WTC11 (cell line): ENCODE results near the gene NEK6. TPM values are rescaled to one million over a fixed set of nuclear protein-coding genes. Genes with fewer than 3 reads are reported as not detected.

ENCODE experiments used
- ATAC-seq: fragments of 200-7000 bp; cut with Tn5 transposase; 2 replicates; pipeline ENCODE4 v1.10.0; 2021; ENCODE audit warnings: mild to moderate bottlenecking, moderate library complexity
- CTCF ChIA-PET: fragments of 300-600 bp; sonication (Branson Sonifier 250); formaldehyde crosslinking; loops from one replicate; lab custom pipeline; 2021; ENCODE audit warnings: antibody characterized with exemption; lab: Charles Lee
- POLR2A ChIA-PET: fragments of 350-600 bp; sonication (Branson Sonifier 250); formaldehyde crosslinking; loops from one replicate; lab custom pipeline; 2021; ENCODE audit warnings: antibody characterized with exemption; lab: Charles Lee
- DNase-seq: peaks from one replicate; pipeline ENCODE4 v3.0.0; 2021; ENCODE audit warnings: low spot score
- H3K27ac Mint-ChIP-seq: 2 replicates; pipeline ENCODE4 v1.8.0; 2021; ENCODE audit warnings: mixed read lengths
- H3K27me3 Mint-ChIP-seq: 2 replicates; pipeline ENCODE4 v1.8.0; 2021; ENCODE audit warnings: low read depth, mild to moderate bottlenecking, moderate library complexity, mixed read lengths
- H3K36me3 Mint-ChIP-seq: 2 replicates; pipeline ENCODE4 v1.8.0; 2021; ENCODE audit warnings: mixed read lengths
- H3K4me1 Mint-ChIP-seq: 2 replicates; pipeline ENCODE4 v1.8.0; 2022; ENCODE audit warnings: mixed read lengths
- H3K4me3 Mint-ChIP-seq: 2 replicates; pipeline ENCODE4 v1.8.0; 2021; ENCODE audit warnings: mild to moderate bottlenecking, moderate library complexity, mixed read lengths
- H3K9me3 Mint-ChIP-seq: 2 replicates; pipeline ENCODE4 v1.8.0; 2021; ENCODE audit warnings: mixed read lengths
- ATF3 ChIP-seq: sonication (generic); formaldehyde crosslinking; conservative IDR thresholded peaks from 2 replicates; pipeline ENCODE4 v1.8.1; 2022; ENCODE audit warnings: mild to moderate bottlenecking, missing genetic modification reagents
- CDX4 ChIP-seq: fragments of 250-450 bp; sonication (Bioruptor Pico); IDR thresholded peaks from 2 replicates; pipeline ENCODE4 v1.9.0; 2021; ENCODE audit warnings: moderate library complexity, mild to moderate bottlenecking, inconsistent platforms, borderline replicate concordance
- CTCF ChIP-seq: fragments of 200-600 bp; IDR thresholded peaks from 2 replicates; pipeline ENCODE4 v1.8.0; 2022; ENCODE audit warnings: antibody characterized with exemption
- E2F1 ChIP-seq: sonication (generic); formaldehyde crosslinking; IDR thresholded peaks from 2 replicates; pipeline ENCODE4 v1.8.0; 2022; ENCODE audit warnings: mild to moderate bottlenecking, missing genetic modification reagents
- GABPB1 ChIP-seq: sonication (generic); formaldehyde crosslinking; IDR thresholded peaks from 2 replicates; pipeline ENCODE4 v1.8.1; 2023; ENCODE audit warnings: mild to moderate bottlenecking, missing genetic modification reagents
- IRF1 ChIP-seq: sonication (generic); formaldehyde crosslinking; IDR thresholded peaks from 2 replicates; pipeline ENCODE4 v1.8.0; 2023; ENCODE audit warnings: missing genetic modification reagents
- IRF2 ChIP-seq: sonication (generic); formaldehyde crosslinking; IDR thresholded peaks from 2 replicates; pipeline ENCODE4 v1.8.0; 2022; ENCODE audit warnings: low read depth, missing genetic modification reagents, borderline replicate concordance
- KAT7 ChIP-seq: sonication (generic); formaldehyde crosslinking; IDR thresholded peaks from 2 replicates; pipeline ENCODE4 v1.8.1; 2023; ENCODE audit warnings: missing genetic modification reagents, mild to moderate bottlenecking, borderline replicate concordance
- MYBL2 ChIP-seq: sonication (generic); formaldehyde crosslinking; IDR thresholded peaks from 2 replicates; pipeline ENCODE4 v1.8.1; 2023; ENCODE audit warnings: mild to moderate bottlenecking, moderate library complexity, missing genetic modification reagents
- NFE2L1 ChIP-seq: sonication (generic); formaldehyde crosslinking; IDR thresholded peaks from 2 replicates; pipeline ENCODE4 v1.8.1; 2023; ENCODE audit warnings: missing genetic modification reagents
- SMAD4 ChIP-seq: sonication (generic); formaldehyde crosslinking; IDR thresholded peaks from 2 replicates; pipeline ENCODE4 v1.8.0; 2022; ENCODE audit warnings: mild to moderate bottlenecking, missing genetic modification reagents
- SOX15 ChIP-seq: fragments of 250-450 bp; sonication (Bioruptor Pico); IDR thresholded peaks from 2 replicates; pipeline ENCODE4 v1.9.0; 2021; ENCODE audit warnings: mild to moderate bottlenecking
- TP53 ChIP-seq: sonication (generic); formaldehyde crosslinking; IDR thresholded peaks from 2 replicates; pipeline ENCODE4 v1.8.1; 2023; ENCODE audit warnings: mild to moderate bottlenecking, missing genetic modification reagents
- ZMAT4 ChIP-seq: fragments of 250-450 bp; sonication (Bioruptor Pico); IDR thresholded peaks from 2 replicates; pipeline ENCODE4 v1.9.0; 2021; ENCODE audit warnings: mild to moderate bottlenecking
- ZNF219 ChIP-seq: sonication (generic); formaldehyde crosslinking; IDR thresholded peaks from 2 replicates; pipeline ENCODE4 v1.8.0; 2023; ENCODE audit warnings: missing genetic modification reagents, mild to moderate bottlenecking, borderline replicate concordance
- ZNF281 ChIP-seq: sonication (generic); formaldehyde crosslinking; IDR thresholded peaks from 2 replicates; pipeline ENCODE4 v1.8.0; 2023; ENCODE audit warnings: mild to moderate bottlenecking, missing genetic modification reagents
- ZNF396 ChIP-seq: fragments of 250-450 bp; sonication (Bioruptor Pico); IDR thresholded peaks from 2 replicates; pipeline ENCODE4 v1.8.0; 2021; ENCODE audit warnings: mild to moderate bottlenecking, moderate library complexity, borderline replicate concordance
- ZNF671 ChIP-seq: fragments of 250-450 bp; sonication (Bioruptor Pico); IDR thresholded peaks from 2 replicates; pipeline ENCODE4 v1.8.0; 2021; ENCODE audit warnings: mild to moderate bottlenecking
- total RNA-seq: library from RNA; stranded (reverse); gene quantifications from 3 replicates; pipeline ENCODE4 v1.2.3, GENCODE V29; 2021

The NEK6 gene
- total RNA-seq, 1 experiment from 2014 or later = 23.0 TPM

- no peak for TF ChIP-seq ZNF281
- no peak for TF ChIP-seq KAT7 (CRISPR knock-in tag)
- no peak for TF ChIP-seq ZNF396 (CRISPR knock-in tag)
- no peak for TF ChIP-seq TP53 (CRISPR knock-in tag)
- no peak for TF ChIP-seq E2F1 (CRISPR knock-in tag)
- no peak for TF ChIP-seq GABPB1 (CRISPR knock-in tag)
- no peak for TF ChIP-seq ZNF219 (CRISPR knock-in tag)
- no peak for TF ChIP-seq IRF1 (CRISPR knock-in tag)
- no peak for TF ChIP-seq ZMAT4 (CRISPR knock-in tag)
These were observed 41.0 kb downstream of the NEK6 start (continued) for GRCh38 chr9:124298646-124299235.

- no peaks in the 10 kb centered on the region for H3K9me3 Mint-ChIP-seq
- no peaks in the 10 kb centered on the region for H3K36me3 Mint-ChIP-seq
- H3K27me3 Mint-ChIP-seq = no peaks in the 10 kb centered on the region
- DNase-seq (no peak), ATAC-seq (no peak)
- TF ChIP-seq MYBL2 (CRISPR knock-in tag) = no peak
- no peak for TF ChIP-seq SOX15 (CRISPR knock-in tag)
- TF ChIP-seq CDX4 = no peak
- TF ChIP-seq SMAD4 (CRISPR knock-in tag) = no peak
- TF ChIP-seq CTCF = no peak
- TF ChIP-seq ZNF671 = no peak
- CTCF ChIA-PET = no interaction called here
- no peak overlapping the region for H3K4me3 Mint-ChIP-seq
- POLR2A ChIA-PET = no interaction called here
- peaks cover 19% of the 10 kb centered on the region for H3K4me1 Mint-ChIP-seq
- H3K27ac Mint-ChIP-seq = 0 out of 2 replicates have a peak overlapping the region, but pooled peaks have one; percentile 15
These were observed 41.9 kb downstream of the NEK6 start for GRCh38 chr9:124299515-124300090.

- ChIA-PET CTCF (no interaction called here), POLR2A (no interaction called here)
- DNase-seq = no peak
- Mint-ChIP-seq H3K27ac (peak overlapping the region; percentile 41; the same call in 1 of the 2 replicates), H3K36me3 (no peaks in the 10 kb centered on the region), H3K4me1 (peaks cover 19% of the 10 kb centered on the region), H3K9me3 (no peaks in the 10 kb centered on the region), H3K27me3 (no peaks in the 10 kb centered on the region), H3K4me3 (no peak overlapping the region)
- 0 out of 2 replicates have a peak, but pooled peaks have one; percentile 31 for ATAC-seq
- TF ChIP-seq IRF2 (CRISPR knock-in tag) = no peak
- TF ChIP-seq NFE2L1 (CRISPR knock-in tag) = no peak
- TF ChIP-seq ATF3 (CRISPR knock-in tag) = no peak
These were observed 42.6 kb downstream of the NEK6 start for GRCh38 chr9:124300312-124300711.
